OCI-M2 (cell line): Measurements from ENCODE around the gene CRYBG2.

Experiments
- DNase-seq: peaks from one replicate; lab custom pipeline; 2025; ENCODE audit not compliant: unreplicated experiment; lab: John Stamatoyannopoulos, UW

Gene CRYBG2

GRCh38 chr1:26282401-26282918 is 71.5 kb downstream of the CRYBG2 start:
- no peak for DNase-seq

DNA sequence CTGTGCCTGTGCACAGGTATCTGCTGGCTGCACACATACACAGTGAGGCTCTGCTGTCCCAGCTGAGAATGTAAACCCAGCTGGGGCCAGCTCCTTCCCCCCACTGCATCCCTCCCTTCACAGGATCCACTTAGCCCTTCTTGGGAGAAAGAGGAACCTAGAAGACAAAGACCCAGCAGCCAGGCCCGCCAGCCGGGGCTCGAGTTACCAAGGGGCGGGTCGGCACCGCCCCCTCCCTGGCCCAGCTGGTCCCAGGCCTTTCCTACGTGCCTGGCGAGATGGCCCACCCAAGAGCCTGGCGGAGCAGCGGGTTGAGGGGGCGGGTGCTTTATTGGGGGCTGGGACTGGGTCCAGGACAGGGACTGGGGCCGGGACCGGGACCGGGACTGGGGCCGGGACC is 72.0 kb downstream of the CRYBG2 start:
- DNase-seq: no peak

- DNase-seq: no peak
Observed at GRCh38 chr1:26281091-26281958, 72.6 kb downstream of the CRYBG2 start.

DNA sequence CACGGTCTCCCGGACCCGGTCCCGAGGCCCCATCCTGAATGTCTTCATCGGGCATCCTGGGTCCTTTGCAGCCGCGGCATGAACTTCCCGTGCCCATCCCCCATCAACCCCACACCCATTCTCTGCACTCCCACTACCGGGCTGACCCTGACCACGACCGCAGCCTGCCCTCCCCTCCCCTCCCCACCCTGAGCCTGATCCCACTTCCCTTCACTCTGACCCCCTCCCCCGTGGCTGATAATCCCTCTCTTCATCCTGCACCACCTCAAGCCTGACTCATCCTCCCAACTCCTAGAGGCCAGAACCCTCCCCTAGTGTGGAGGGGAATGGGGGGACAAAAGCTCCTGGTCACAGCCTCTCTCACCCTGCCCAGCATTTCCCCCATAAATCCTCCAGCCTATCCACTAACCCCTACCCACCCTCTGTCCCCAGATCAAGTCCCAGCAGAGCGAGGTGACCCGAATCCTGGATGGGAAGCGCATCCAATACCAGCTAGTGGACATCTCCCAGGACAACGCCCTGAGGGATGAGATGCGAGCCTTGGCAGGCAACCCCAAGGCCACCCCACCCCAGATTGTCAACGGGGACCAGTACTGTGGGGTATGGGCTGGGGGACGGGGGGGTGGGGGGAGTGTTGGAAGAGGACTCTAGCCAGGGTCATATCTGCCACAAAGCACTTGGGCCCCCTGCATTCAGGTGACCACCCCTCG is 73.4 kb downstream of the CRYBG2 start:
- DNase-seq: no peak

GRCh38 chr1:26279456-26280332 is 74.2 kb downstream of the CRYBG2 start, which contains the start of gene SH3BGRL3:
Gene SH3BGRL3 (plus strand): TSS chr1:26280086. CDS start chr1:26280156, 70 bp downstream.
- DNase-seq: no peak

- no peak for DNase-seq
Observed at GRCh38 chr1:26278724-26279455, 75.0 kb downstream of the CRYBG2 start.

GRCh38 chr1:26278303-26278702 is 75.6 kb downstream of the CRYBG2 start:
- no peak for DNase-seq

- DNase-seq: no peak
Observed at GRCh38 chr1:26277719-26278118, 76.2 kb downstream of the CRYBG2 start.

DNA sequence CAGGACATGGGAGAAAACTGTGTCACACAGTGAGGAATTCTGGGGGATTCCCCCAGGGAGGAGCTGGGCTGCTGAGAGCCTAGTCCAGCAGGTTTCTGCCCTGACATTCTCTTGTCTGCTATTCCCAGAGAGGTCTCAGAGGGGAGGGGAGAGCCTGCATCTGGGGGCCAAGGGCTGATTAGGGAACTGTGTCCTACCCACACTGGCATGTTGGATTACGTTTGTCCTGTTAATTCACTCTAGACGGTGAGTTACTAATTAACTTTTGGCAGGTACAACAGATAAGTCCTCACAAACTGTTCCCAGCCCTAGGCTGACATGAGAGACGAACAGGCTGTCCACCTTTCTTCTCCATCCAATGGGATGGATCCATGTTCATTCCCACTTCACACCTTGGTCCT is 76.7 kb downstream of the CRYBG2 start:
- DNase-seq: no peak

DNA sequence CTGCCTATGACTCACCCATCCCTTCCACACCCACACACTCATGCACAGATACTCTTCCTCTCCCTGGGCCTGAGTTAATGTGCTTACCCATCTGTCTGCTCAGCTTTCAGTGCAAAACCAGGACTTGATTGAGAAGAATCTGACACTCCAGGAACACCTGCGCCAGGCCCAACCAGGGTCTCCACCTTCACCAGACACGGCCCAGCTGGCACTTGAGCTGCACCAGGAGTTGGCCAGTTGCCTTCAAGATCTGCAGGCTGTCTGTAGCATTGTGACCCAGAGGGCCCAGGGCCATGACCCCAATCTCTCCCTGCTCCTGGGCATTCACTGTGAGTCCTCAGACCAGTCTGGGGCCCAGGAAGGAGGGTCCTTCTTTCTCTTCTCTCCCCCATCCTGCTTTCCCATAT is 77.5 kb downstream of the CRYBG2 start:
- no peak for DNase-seq

DNA sequence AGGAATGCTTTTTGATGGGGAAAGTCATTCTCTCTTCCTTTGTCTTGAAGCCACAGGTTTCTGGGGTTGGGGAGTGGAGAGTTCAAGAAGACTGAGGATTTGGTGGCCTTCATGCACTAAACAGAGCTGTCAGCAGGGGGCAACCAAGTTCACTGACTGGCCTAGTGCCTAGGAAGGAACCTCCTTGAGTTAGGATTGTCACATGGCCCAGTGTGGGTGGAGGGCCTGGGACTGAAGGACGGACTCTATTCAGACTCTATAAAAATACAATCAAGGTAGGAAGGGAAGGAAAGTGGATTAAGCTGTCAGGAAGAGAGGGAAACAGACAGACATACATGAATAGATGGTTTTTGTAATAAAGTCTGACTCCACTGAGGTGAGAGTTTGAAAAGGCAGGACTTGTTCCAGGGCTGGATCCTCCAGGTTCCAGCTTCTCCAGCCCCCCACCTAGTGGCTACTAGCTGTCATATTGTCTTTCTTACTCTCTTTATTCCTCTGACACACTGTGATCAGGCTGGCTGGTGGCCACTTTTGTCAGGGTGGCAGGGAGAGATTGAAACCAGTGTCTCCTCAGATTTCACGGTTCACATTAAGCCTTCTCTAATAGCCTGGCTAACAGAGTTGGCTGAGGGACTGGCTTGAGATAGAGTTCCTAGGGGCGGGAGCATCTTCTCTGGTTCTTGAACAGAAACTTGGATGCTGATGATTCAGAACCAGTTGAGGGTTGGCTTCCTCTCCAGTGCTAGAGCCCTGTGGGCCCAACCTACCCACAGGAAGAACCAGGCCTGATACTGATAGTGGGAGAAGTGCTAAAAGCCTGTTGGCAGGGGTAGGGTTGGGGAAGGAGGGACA is 78.1 kb downstream of the CRYBG2 start:
- DNase-seq: peak; percentile 61

- DNase-seq: no peak
Observed at GRCh38 chr1:26274801-26275425, 79.0 kb downstream of the CRYBG2 start.
